ENCODE measurements around the gene CLDN6.
"Not testable (repeated sequence)": the region's sequence is repeated elsewhere in the genome, so short reads cannot be mapped to it uniquely, and the experiment has no call there.

CLDN6 gene

DNA sequence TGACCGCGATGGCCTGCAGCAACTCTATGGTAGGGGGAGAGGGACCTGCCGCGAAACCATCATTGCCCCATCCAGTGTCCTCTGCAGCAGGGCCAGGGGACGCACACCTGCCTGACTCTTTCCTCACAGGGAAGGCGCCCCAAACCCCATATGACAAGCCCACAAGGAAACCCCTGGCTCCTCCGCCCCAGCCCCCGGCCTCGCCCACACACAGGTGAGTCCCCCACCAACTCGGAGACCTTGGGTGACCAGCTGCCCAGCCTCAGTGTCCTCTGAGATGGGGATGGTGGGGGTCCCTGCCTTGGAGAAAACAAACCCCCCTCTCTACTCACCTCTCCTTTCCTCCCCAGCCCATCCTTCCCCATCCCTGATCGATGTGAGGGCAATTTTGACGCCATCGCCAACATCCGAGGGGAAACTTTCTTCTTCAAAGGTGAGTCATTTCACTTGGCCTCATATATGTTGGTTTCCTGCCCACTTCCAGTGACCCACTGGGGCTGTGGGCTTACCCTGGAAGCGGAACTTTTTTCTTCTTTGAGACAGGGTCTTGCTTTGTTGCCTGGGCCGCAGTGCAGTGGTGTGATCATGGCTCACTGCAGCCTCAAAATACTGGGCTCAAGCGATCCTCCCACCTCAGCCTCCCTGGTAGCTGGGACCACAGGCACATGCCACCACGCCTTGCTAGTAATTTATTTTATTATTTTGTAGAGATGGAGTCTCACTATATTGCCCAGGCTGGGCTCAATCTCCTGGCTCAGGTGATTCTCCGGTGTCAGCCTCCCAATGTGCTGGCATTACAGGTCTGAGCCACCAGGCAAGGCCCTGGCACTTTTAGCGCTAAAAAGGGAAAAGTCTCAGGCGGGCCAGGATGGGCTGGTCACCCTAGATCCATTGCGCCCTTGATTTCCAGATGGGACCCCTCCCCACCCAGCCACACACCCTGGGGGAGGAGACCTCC, 39.5 kb upstream of the CLDN6 start:
- Mint-ChIP-seq H3K4me1 (peaks cover 75% of the 10 kb centered on the region), H3K27me3 (no peaks in the 10 kb centered on the region), H3K36me3 (peaks cover 37% of the 10 kb centered on the region), H3K4me3 (peak overlapping the region; percentile 96), H3K27ac (peak overlapping the region; percentile 94), H3K9me3 (no peaks in the 10 kb centered on the region)
- CTCF ChIA-PET, result interaction anchor here (0.9 to 6.5 kb wide), 9 partner anchors 10 to 114 kb away, joined by 3 to 131 read pairs (median 21); partner anchors contain the start of genes ZNF213 and ZSCAN10
- DNase-seq, result no peak

DNA sequence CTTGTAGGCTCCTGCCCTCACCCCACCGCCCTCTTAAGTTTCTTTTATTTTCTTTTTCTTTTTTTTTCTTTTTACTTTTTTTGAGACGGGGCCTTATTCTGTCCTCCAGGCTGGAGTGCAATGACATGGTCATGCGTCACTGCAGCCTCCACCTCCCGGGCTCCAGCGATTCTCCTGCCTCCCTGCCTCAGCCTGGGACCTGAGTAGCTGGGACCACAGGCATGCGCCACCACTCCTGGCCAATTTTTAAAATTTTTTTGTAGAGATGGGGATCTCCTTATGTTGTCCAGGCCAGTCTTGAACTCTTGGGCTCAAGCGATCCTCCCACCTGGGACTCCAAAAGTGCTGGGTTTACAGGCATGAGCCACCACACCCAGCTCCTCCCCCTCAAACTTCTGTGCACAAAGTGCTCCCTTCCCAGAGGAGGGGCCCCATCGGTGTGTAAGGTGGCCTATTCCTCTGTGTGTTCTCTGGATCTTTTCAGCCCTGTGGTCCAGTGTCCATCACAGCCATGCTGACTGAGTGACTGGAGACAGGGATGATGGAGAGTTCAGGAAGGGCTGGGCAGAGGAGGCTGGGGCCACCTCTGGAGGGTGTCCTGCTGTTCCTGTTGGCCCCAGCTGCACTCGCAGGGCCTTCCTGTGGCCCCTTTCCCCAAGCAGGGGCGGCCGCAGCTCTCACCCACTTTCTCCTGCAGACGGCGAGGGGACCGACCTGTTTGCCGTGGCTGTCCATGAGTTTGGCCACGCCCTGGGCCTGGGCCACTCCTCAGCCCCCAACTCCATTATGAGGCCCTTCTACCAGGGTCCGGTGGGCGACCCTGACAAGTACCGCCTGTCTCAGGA, 38.6 kb upstream of the CLDN6 start:
- Mint-ChIP-seq H3K36me3 (peaks cover 43% of the 10 kb centered on the region), H3K4me3 (peak overlapping the region; percentile 96), H3K9me3 (no peaks in the 10 kb centered on the region), H3K27me3 (no peaks in the 10 kb centered on the region), H3K27ac (peak overlapping the region; percentile 94), H3K4me1 (peaks cover 76% of the 10 kb centered on the region)
- no peak for DNase-seq
- CTCF ChIA-PET, result interaction anchor here (1.0 to 6.5 kb wide), 4 partner anchors 25 to 115 kb away, joined by 3 to 131 read pairs (median 37); partner anchors contain the start of gene ZNF213

DNA sequence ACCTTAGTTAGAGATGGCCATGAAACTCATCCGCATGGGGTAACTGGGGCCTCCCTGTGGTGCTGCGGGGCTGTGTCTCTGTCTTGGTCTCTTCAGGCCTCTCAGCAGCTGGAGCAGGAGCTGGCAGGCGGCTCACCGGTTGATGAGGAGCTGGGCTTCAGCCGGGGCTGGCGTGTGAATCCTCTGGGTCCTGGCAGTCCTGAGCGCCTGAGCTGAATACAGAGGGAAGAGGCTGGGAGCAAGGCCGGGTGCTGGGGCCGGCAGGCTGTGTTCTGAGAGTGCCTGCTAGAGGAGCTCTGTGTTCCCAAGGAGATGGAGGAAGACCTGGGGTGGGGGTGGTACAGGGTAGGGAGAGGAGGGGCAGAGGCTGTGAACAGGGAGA, 37.7 kb upstream of the CLDN6 start:
- H3K36me3 Mint-ChIP-seq, result peaks cover 46% of the 10 kb centered on the region
- peak overlapping the region; percentile 94 for H3K27ac Mint-ChIP-seq
- peaks cover 80% of the 10 kb centered on the region for H3K4me1 Mint-ChIP-seq
- not testable (repeated sequence) for H3K27me3 Mint-ChIP-seq, DNase-seq, H3K9me3 Mint-ChIP-seq
- CTCF ChIA-PET, result interaction anchor here (1.3 to 6.5 kb wide), 3 partner anchors 24 to 75 kb away, joined by 3 to 131 read pairs (median 71); partner anchors contain the start of gene ZNF213
- H3K4me3 Mint-ChIP-seq, result peak overlapping the region; percentile 61

DNA sequence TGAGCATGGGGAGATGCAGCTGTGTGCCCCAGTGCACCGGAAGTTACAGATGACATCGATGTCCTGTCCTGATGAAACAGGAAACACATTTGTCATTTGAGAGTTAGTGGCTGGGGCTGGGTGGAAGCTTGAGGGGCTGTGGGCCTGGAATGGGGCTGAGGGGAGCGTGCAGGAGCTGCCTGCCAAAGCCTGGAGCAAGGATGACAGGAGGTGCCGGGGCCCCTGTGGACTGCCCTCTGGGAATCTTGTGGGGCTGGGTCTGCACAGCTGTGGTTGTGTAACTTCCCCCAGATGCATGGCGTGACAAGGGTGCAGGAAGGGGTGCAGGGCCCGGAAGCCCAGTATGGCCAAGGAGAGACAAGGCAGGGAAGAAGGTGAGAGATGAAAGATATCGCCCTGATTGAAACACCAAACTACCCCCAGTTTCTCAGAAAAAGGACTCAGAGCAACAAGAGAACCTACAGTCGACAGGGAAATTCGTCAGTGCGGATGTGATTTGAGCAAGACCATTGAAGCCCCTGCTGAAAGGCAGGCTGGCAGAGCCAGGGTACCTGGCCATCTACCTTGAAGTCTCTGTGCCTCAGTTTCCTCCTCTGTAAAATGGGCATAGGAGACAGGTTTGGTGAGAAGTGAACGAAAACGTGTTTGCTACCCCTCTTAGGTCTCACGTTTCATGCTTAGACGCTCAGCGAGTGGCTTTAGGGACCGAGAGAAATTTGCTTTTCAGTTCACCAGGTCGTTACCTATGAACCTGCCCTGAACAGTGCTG, 37.2 kb upstream of the CLDN6 start:
- H3K4me1 Mint-ChIP-seq, result peaks cover 80% of the 10 kb centered on the region
- peak; percentile 72 for DNase-seq
- no peaks in the 10 kb centered on the region for H3K9me3 Mint-ChIP-seq
- CTCF ChIA-PET, result interaction anchor here (0.5 to 6.5 kb wide), 4 partner anchors 24 to 75 kb away, joined by 3 to 131 read pairs (median 37); partner anchors contain the start of gene ZNF213
- H3K27me3 Mint-ChIP-seq, result no peaks in the 10 kb centered on the region
- peaks cover 47% of the 10 kb centered on the region for H3K36me3 Mint-ChIP-seq
- H3K27ac Mint-ChIP-seq, result peak overlapping the region; percentile 94
- H3K4me3 Mint-ChIP-seq, result peak overlapping the region; percentile 61

DNA sequence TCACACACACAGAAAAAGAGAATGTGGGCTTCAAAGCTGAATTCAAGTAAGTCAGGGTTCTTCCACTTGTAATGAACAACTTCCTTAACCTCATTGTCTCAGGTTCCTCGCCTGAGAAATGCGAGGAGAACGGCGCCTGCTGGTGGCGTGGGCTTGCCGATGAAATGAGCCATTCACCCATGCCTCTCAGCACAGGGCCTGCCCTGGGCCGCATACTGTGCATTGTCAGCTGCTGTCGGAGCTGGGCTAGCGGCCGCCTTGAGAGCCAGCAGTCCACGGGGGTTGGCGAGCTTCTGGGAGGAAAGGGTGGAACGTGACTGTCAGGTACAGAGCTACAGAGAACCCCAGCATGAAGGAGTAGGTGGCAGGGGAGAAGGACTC, 35.3 kb upstream of the CLDN6 start:
- H3K4me3 Mint-ChIP-seq, DNase-seq, H3K9me3 Mint-ChIP-seq, CTCF ChIA-PET, H3K27ac Mint-ChIP-seq, H3K27me3 Mint-ChIP-seq: not testable (repeated sequence)
- Mint-ChIP-seq H3K4me1 (peaks cover 87% of the 10 kb centered on the region), H3K36me3 (peaks cover 53% of the 10 kb centered on the region)

DNA sequence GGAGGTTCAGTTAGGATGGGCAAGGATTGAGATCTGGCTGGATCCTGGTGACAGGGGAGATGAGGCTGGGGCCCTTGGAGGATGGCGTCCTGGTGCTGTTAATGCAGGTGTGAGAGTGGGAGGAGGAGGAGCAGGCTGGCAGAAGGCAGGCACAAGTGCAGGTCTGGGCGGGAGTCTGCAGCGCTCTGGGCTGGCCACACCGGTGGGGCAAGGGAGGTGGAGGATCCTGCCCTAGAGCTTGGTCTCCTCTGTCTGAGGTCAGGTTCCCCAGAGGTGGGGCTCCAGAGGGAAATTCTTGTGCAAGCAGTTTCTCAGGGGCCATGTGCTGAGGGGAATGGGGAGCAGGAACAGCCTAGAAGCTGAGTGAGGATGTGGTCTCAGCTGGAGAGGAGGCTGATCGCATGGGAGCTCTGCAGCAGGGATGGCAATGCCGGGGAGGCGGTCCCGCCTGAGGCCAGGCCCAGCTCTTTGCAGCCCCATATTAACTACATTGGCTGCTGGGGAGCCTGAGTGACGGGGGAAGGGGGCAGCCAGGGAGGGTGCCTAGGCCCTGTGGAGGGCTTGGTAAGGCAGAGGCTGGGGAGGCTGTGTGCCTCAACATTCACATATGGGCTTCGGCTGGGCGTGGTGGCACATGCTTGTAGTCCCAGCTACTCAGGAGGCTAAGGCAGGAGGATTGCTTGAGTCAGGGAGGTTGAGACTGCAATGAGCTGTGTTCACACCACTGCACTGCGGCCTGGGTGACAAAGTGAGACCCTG, 34.8 kb upstream of the CLDN6 start:
- Mint-ChIP-seq H3K36me3 (peaks cover 56% of the 10 kb centered on the region), H3K27ac (peak overlapping the region; percentile 61), H3K27me3 (peaks cover 11% of the 10 kb centered on the region), H3K4me1 (peaks cover 92% of the 10 kb centered on the region)
- CTCF ChIA-PET, DNase-seq, H3K4me3 Mint-ChIP-seq, H3K9me3 Mint-ChIP-seq: not testable (repeated sequence)

- peaks cover 46% of the 10 kb centered on the region for H3K36me3 Mint-ChIP-seq
- H3K27me3 Mint-ChIP-seq, result peaks cover 24% of the 10 kb centered on the region
- CTCF ChIA-PET, result interaction anchor here (2.8 kb wide), 1 partner anchor 21 kb away, joined by 32 read pairs; no protein-coding TSS in a partner anchor
- no peak overlapping the region for H3K4me3 Mint-ChIP-seq
- H3K27ac Mint-ChIP-seq, result peak overlapping the region; percentile 68
- H3K4me1 Mint-ChIP-seq, result peaks cover 89% of the 10 kb centered on the region
- H3K9me3 Mint-ChIP-seq, result no peaks in the 10 kb centered on the region
- DNase-seq, result no peak
These were observed 33.5 kb upstream of the CLDN6 start for GRCh38 chr16:3051494-3051893.

DNA sequence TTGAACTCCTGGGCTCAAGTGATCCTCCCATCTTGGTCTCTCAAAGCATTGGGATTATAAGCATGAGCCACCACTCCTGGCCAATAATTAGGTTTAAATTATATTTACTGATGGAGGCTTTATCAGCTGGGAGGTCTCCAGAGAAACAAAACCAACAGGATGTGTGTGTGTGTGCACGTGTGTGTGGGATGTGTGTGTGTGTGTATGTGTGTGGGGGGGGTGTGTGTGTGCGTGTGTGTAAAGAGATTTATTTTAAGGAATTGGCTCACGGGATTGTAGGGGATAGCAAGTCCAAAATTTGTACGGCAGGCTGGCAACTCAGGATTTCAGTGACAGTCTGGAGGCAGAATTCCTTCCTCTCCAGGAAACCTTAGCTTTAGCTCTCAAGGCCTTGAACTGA, 33.0 kb upstream of the CLDN6 start:
- Mint-ChIP-seq H3K4me1 (peaks cover 84% of the 10 kb centered on the region), H3K27me3 (peaks cover 29% of the 10 kb centered on the region), H3K27ac (peak overlapping the region; percentile 68), H3K9me3 (no peaks in the 10 kb centered on the region), H3K4me3 (no peak overlapping the region), H3K36me3 (peaks cover 45% of the 10 kb centered on the region)
- DNase-seq, result no peak
- CTCF ChIA-PET, result interaction anchor here (2.8 kb wide), 1 partner anchor 21 kb away, joined by 32 read pairs; no protein-coding TSS in a partner anchor

GRCh38 chr16:3050487-3050886, 32.5 kb upstream of the CLDN6 start:
- Mint-ChIP-seq H3K4me3 (no peak overlapping the region), H3K36me3 (peaks cover 42% of the 10 kb centered on the region), H3K4me1 (peaks cover 79% of the 10 kb centered on the region), H3K27ac (peak overlapping the region; percentile 53), H3K9me3 (no peaks in the 10 kb centered on the region), H3K27me3 (peaks cover 34% of the 10 kb centered on the region)
- CTCF ChIA-PET, result interaction anchor here (0.8 to 2.8 kb wide), 3 partner anchors 8 to 79 kb away, joined by 3 to 32 read pairs (median 3); no protein-coding TSS in a partner anchor
- DNase-seq, result no peak

GRCh38 chr16:3049921-3050481, 32.0 kb upstream of the CLDN6 start:
- Mint-ChIP-seq H3K4me1 (peaks cover 79% of the 10 kb centered on the region), H3K9me3 (no peaks in the 10 kb centered on the region), H3K27ac (no peak overlapping the region), H3K27me3 (peaks cover 39% of the 10 kb centered on the region), H3K36me3 (peaks cover 40% of the 10 kb centered on the region), H3K4me3 (no peak overlapping the region)
- CTCF ChIA-PET, result interaction anchor here (0.8 to 2.8 kb wide), 3 partner anchors 9 to 79 kb away, joined by 3 to 32 read pairs (median 3); no protein-coding TSS in a partner anchor
- no peak for DNase-seq

DNA sequence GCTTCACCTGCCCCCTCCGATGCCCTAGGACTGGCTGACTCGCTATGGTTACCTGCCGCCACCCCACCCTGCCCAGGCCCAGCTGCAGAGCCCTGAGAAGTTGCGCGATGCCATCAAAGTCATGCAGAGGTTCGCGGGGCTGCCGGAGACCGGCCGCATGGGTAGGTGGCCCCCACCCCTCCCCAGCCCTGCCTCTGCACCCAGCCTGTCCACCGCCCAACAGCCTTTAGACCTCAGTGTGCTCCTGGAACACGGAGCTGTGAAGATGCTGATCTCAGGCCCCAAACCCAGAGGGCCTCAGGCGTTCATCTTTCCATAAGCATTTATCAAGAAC, 29.4 kb upstream of the CLDN6 start:
- DNase-seq, result peak; percentile 45
- CTCF ChIA-PET, result interaction anchor here (1.0 to 2.9 kb wide), 7 partner anchors 11 to 121 kb away, joined by 4 to 22 read pairs (median 9); no protein-coding TSS in a partner anchor
- peaks cover 26% of the 10 kb centered on the region for H3K36me3 Mint-ChIP-seq
- peaks cover 65% of the 10 kb centered on the region for H3K27me3 Mint-ChIP-seq
- H3K4me3 Mint-ChIP-seq, result peak overlapping the region; percentile 72
- peaks cover 71% of the 10 kb centered on the region for H3K4me1 Mint-ChIP-seq
- H3K9me3 Mint-ChIP-seq, result no peaks in the 10 kb centered on the region
- peak overlapping the region; percentile 85 for H3K27ac Mint-ChIP-seq

GRCh38 chr16:3046641-3047386, 28.8 kb upstream of the CLDN6 start:
- CTCF ChIA-PET, result interaction anchor here (1.4 to 2.9 kb wide), 4 partner anchors 12 to 121 kb away, joined by 4 to 22 read pairs (median 12); no protein-coding TSS in a partner anchor
- H3K9me3 Mint-ChIP-seq, result no peaks in the 10 kb centered on the region
- DNase-seq, result peak; percentile 53
- peak overlapping the region; percentile 72 for H3K4me3 Mint-ChIP-seq
- peak overlapping the region; percentile 85 for H3K27ac Mint-ChIP-seq
- peaks cover 66% of the 10 kb centered on the region for H3K4me1 Mint-ChIP-seq
- peaks cover 70% of the 10 kb centered on the region for H3K27me3 Mint-ChIP-seq
- peaks cover 22% of the 10 kb centered on the region for H3K36me3 Mint-ChIP-seq

All from activated naive CD4-positive, alpha-beta T cell treated with anti-CD3 and anti-CD28 coated beads, Interleukin-2, amount 10 ng/mL, durations not matched to agents 7 days and 5 days (primary cell).